ENCODE measurements around the gene COG5.

The COG5 gene

DNA sequence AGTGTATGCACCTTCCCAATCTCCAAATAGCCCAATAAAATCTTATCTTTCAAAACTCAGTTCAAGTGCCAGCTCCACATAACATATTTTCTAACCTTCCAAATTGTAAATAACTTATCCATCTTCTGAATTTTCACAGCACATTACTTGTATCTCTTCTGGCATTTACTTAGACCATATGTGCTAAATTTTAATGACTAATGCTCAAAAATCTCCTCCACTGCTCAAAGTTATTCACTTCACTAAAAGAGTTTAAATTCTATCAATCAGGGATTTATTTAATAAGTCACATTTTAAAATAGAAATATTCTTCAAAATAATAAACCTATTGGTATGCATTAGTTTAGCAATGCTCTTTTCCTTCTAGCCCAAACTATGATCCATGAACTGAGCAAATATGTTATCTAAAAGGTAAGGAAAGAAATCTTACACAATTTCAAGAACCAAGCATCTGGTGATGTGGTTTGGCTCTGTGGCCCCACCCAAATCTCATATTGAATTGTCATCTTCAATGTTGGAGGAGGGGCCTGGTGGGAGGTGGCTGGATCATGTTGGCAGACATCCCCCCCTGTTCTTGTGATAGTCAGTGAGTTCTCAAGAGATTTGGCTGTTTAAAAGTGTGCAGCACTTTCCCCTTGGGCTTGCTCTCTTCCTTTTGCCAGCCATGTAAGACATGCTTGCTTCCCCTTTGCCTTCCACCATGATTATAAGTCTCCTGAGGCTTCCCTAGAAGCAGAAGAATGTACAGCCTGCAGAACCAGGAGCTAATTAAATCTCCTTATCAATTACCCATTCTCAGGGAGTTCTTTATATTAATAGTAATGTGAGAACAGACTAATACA, 121.9 kb downstream of the COG5 start:
- H3K27ac ChIP-seq = no peak overlapping the region
- TF ChIP-seq, protein P1, sequence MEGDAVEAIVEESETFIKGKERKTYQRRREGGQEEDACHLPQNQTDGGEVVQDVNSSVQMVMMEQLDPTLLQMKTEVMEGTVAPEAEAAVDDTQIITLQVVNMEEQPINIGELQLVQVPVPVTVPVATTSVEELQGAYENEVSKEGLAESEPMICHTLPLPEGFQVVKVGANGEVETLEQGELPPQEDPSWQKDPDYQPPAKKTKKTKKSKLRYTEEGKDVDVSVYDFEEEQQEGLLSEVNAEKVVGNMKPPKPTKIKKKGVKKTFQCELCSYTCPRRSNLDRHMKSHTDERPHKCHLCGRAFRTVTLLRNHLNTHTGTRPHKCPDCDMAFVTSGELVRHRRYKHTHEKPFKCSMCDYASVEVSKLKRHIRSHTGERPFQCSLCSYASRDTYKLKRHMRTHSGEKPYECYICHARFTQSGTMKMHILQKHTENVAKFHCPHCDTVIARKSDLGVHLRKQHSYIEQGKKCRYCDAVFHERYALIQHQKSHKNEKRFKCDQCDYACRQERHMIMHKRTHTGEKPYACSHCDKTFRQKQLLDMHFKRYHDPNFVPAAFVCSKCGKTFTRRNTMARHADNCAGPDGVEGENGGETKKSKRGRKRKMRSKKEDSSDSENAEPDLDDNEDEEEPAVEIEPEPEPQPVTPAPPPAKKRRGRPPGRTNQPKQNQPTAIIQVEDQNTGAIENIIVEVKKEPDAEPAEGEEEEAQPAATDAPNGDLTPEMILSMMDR (IDR thresholded peaks at IDR 0.05) = no peak
- H3K27me3 ChIP-seq = no peaks in the 10 kb centered on the region

DNA sequence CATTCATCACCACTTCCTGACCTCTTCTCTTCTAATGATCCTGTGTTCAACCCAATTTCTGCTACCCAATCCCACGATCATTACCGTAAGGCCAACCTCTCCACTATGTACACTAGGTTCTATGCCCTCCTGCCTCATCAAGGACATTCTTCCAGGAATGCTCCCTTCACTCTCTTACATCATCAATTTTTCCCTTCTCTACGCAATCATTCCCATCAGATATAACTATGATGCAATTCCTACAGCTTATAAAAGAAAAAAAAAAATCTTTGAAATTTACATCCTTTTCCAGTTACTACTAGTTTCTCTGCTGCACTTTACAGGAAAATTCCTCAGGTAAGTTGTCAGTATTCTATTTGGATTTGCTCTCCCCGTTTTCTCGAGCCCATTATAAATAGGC, 124.7 kb downstream of the COG5 start:
- no peak overlapping the region for H3K27ac ChIP-seq
- no peak overlapping the region for H3K4me3 ChIP-seq (ENCODE audit: low read depth in 1 of 2, low read length in 1 of 2)
- TF ChIP-seq, protein P1 (IDR thresholded peaks at IDR 0.05) = no peak
- no peaks in the 10 kb centered on the region for H3K9me3 ChIP-seq
- H3K4me1 ChIP-seq (ENCODE audit: control insufficient read depth in 1 of 2, insufficient read depth in 1 of 2, low read depth in 1 of 2, low read length in 1 of 2) = no peaks in the 10 kb centered on the region
- H3K36me3 ChIP-seq = no peaks in the 10 kb centered on the region
- no peaks in the 10 kb centered on the region for H3K27me3 ChIP-seq

More for the DNA sequence above, 121.9 kb downstream of the COG5 start:
- no peaks in the 10 kb centered on the region for H3K4me1 ChIP-seq (ENCODE audit: control insufficient read depth in 1 of 2, insufficient read depth in 1 of 2, low read depth in 1 of 2, low read length in 1 of 2)
- no peaks in the 10 kb centered on the region for H3K9me3 ChIP-seq
- no peak overlapping the region for H3K4me3 ChIP-seq (ENCODE audit: low read depth in 1 of 2, low read length in 1 of 2)
- H3K36me3 ChIP-seq = no peaks in the 10 kb centered on the region

DNA sequence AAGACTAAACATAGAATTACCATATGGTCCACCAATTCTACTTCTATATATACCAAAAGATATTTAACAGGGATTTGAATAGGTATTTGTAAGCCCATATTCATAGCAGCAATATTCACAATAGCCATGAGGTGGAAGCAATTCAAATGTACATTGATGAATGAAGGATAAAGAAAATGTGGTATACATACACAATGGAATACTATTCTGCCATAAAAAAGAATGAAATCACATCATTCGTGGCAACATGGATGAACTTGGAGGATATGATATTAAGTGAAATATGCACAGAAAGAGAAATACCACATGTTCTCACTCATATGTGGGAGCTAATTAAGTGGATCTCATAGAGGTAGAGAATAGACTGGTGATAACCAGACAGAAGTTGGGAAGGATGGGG, 128.0 kb downstream of the COG5 start:
- H3K27me3 ChIP-seq = no peaks in the 10 kb centered on the region
- H3K36me3 ChIP-seq = no peaks in the 10 kb centered on the region
- TF ChIP-seq, protein P1 (IDR thresholded peaks at IDR 0.05) = no peak
- H3K4me3 ChIP-seq (ENCODE audit: low read depth in 1 of 2, low read length in 1 of 2) = no peak overlapping the region
- H3K9me3 ChIP-seq = no peaks in the 10 kb centered on the region
- no peak overlapping the region for H3K27ac ChIP-seq
- no peaks in the 10 kb centered on the region for H3K4me1 ChIP-seq (ENCODE audit: control insufficient read depth in 1 of 2, insufficient read depth in 1 of 2, low read depth in 1 of 2, low read length in 1 of 2)

DNA sequence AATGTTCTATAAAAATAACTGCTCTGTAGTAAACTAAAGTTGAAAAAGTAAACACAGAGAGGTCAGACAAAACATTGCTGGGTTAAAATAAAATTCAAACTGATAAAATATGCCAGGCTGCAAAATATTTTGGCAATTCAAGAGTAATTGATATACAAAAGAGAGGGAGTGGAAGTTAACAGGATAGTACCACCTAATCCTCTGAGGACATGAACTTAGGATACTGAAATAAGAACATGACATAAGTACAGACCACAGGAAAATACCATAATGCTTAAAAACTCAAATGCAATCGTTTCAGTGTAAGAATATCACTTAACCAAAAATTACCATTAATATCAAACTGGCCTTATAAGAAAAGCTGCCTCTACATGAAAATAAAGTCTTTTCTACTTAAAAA, 131.5 kb downstream of the COG5 start:
- Histone ChIP-seq H3K4me3 (ENCODE audit: low read depth in 1 of 2, low read length in 1 of 2) (no peak overlapping the region), H3K4me1 (ENCODE audit: control insufficient read depth in 1 of 2, insufficient read depth in 1 of 2, low read depth in 1 of 2, low read length in 1 of 2) (no peaks in the 10 kb centered on the region), H3K27ac (no peak overlapping the region), H3K27me3 (no peaks in the 10 kb centered on the region), H3K36me3 (no peaks in the 10 kb centered on the region), H3K9me3 (no peaks in the 10 kb centered on the region)
- TF ChIP-seq, protein P1 (IDR thresholded peaks at IDR 0.05) = no peak

DNA sequence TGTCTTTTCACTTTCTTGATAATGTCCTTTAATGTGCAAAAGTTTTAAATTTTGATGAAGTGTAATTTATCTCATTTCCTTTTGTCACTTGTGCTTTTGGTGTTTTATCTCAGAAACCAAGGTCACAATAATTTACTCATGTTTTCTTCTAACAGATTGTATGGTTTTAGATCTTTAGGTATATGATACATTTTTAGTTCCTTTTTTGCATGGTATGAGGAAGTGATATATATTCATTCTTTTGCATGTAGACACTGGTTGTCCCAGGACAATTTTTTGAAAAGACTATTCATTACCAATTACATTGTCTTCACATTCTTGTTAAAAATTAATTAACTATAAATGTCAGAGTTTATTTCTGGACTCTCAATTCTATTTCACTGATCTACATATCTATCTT, 133.7 kb downstream of the COG5 start:
- Histone ChIP-seq H3K9me3 (no peaks in the 10 kb centered on the region), H3K36me3 (no peaks in the 10 kb centered on the region), H3K27ac (no peak overlapping the region), H3K4me1 (ENCODE audit: control insufficient read depth in 1 of 2, insufficient read depth in 1 of 2, low read depth in 1 of 2, low read length in 1 of 2) (no peaks in the 10 kb centered on the region), H3K27me3 (no peaks in the 10 kb centered on the region), H3K4me3 (ENCODE audit: low read depth in 1 of 2, low read length in 1 of 2) (no peak overlapping the region)
- TF ChIP-seq, protein P1 (IDR thresholded peaks at IDR 0.05) = no peak

Data from neutrophil (primary cell).